Measurements from ENCODE around the gene OR2A25. TPM values are rescaled to one million over a fixed set of nuclear protein-coding genes. Genes with fewer than 3 reads are reported as not detected.
"Not testable (repeated sequence)": the region's sequence is repeated elsewhere in the genome, so short reads cannot be mapped to it uniquely, and the experiment has no call there.

OR2A25 gene
- total RNA-seq, 2 donors from 2014 or later, result not detected

- no peak overlapping the region for H3K27ac Mint-ChIP-seq
- ATAC-seq, result no peak
- H3K9me3 Mint-ChIP-seq, result no peaks in the 10 kb centered on the region
- DNase-seq (ENCODE audit: low spot score in 2 of 2), result no peak
- no peaks in the 10 kb centered on the region for H3K36me3 Mint-ChIP-seq
Observed at GRCh38 chr7:144049491-144049890, 20.1 kb upstream of the OR2A25 start.

GRCh38 chr7:144050093-144050492 lies 19.5 kb upstream of the OR2A25 start:
- Mint-ChIP-seq H3K36me3 (no peaks in the 10 kb centered on the region), H3K27ac (no peak overlapping the region), H3K9me3 (no peaks in the 10 kb centered on the region)
- ATAC-seq, result no peak
- no peak for DNase-seq (ENCODE audit: low spot score in 2 of 2)

DNA sequence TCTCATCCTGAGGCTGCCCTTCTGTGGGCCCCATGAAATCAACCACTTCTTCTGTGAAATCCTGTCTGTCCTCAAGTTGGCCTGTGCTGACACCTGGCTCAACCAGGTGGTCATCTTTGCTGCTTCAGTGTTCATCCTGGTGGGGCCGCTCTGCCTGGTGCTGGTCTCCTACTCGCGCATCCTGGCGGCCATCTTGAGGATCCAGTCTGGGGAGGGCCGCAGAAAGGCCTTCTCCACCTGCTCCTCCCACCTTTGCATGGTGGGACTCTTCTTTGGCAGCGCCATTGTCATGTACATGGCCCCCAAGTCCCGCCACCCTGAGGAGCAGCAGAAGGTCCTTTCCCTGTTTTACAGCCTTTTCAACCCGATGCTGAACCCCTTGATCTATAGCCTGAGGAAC lies 18.7 kb upstream of the OR2A25 start:
- not testable (repeated sequence) for H3K9me3 Mint-ChIP-seq; H3K36me3 Mint-ChIP-seq; DNase-seq (ENCODE audit: low spot score in 2 of 2); ATAC-seq; H3K27ac Mint-ChIP-seq

GRCh38 chr7:144057954-144058353 lies 11.7 kb upstream of the OR2A25 start:
- Mint-ChIP-seq H3K9me3 (peaks cover 4 to 9% of the 10 kb centered on the region in 2 donors), H3K36me3 (peaks cover 0 to 13% of the 10 kb centered on the region in 2 donors), H3K27ac (no peak overlapping the region)
- DNase-seq (ENCODE audit: low spot score in 2 of 2), result no peak
- no peak for ATAC-seq

DNA sequence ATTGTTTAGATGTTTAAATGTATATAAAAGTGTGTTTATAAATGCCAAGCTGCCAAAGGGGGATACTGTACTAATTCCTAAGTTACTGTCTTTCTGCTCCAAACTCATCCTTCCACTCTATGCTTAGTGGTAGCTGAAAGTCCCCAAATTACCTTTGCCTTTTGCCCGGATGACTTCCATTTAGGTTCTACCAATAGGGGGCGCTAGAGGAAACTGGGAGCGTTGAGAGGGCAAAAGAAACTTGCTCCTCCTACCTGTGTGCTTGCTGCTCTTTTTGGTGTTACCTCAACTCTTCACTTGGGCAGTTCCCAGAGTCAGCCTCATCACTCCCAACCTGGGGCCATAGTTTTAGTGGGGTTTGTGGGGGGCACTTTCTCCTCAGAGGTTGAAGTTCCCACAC lies 5.9 kb upstream of the OR2A25 start:
- Mint-ChIP-seq H3K27ac (no peak overlapping the region), H3K36me3 (peaks cover 0 to 13% of the 10 kb centered on the region in 2 donors), H3K9me3 (peaks cover 4 to 9% of the 10 kb centered on the region in 2 donors)
- ATAC-seq (no peak), DNase-seq (ENCODE audit: low spot score in 2 of 2) (peak in 1 of 2 donors; percentile 4)

GRCh38 chr7:144069953-144070352 lies 342 bp downstream of the OR2A25 start:
- Mint-ChIP-seq H3K27ac (no peak overlapping the region), H3K36me3 (no peaks in the 10 kb centered on the region), H3K9me3 (no peaks in the 10 kb centered on the region)
- DNase-seq (ENCODE audit: low spot score in 2 of 2) (no peak), ATAC-seq (no peak)

GRCh38 chr7:144074374-144074773 lies 4.8 kb downstream of the OR2A25 start:
- H3K9me3 Mint-ChIP-seq, result no peaks in the 10 kb centered on the region
- no peaks in the 10 kb centered on the region for H3K36me3 Mint-ChIP-seq
- no peak for DNase-seq (ENCODE audit: low spot score in 2 of 2)
- H3K27ac Mint-ChIP-seq, result no peak overlapping the region
- ATAC-seq, result no peak

- H3K36me3 Mint-ChIP-seq, result no peaks in the 10 kb centered on the region
- ATAC-seq, result no peak
- H3K27ac Mint-ChIP-seq, result no peak within 1 kb of the TSS
- peaks cover 0 to 5% of the 10 kb centered on the region in 2 donors for H3K9me3 Mint-ChIP-seq
- no peak for DNase-seq (ENCODE audit: low spot score in 2 of 2)
Observed at GRCh38 chr7:144085978-144086377, 16.4 kb downstream of the OR2A25 start, which contains the start of gene OR2A12. TSS of gene OR2A12 (plus strand) at chr7:144086278. CDS start at chr7:144095108, 8,830 bp downstream.

- H3K27ac Mint-ChIP-seq, result no peak overlapping the region
- H3K36me3 Mint-ChIP-seq, result no peaks in the 10 kb centered on the region
- DNase-seq (ENCODE audit: low spot score in 2 of 2) (no peak), ATAC-seq (no peak)
- peaks cover 0 to 5% of the 10 kb centered on the region in 2 donors for H3K9me3 Mint-ChIP-seq
Observed at GRCh38 chr7:144086730-144087129, 17.1 kb downstream of the OR2A25 start.

DNA sequence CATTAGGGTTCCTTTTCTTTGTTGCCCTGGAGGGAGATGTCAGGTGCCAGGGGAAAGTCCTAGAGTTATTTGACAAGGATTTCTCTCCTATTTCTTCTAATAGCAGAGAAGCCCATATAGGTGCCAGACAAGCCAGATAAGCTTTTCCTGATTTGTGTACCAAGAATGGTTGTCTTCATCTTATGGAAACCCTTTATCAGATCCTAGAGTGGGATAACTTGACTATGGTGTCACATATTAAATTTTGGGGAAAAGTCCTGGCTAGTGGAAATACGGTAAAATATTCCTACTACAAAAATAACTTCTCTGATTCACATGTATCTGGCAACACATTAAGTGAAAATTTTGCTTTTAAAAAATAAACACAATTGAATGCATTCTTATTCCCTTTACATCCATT lies 17.6 kb downstream of the OR2A25 start:
- DNase-seq (ENCODE audit: low spot score in 2 of 2), result no peak
- Mint-ChIP-seq H3K9me3 (peaks cover 0 to 5% of the 10 kb centered on the region in 2 donors), H3K27ac (no peak overlapping the region), H3K36me3 (no peaks in the 10 kb centered on the region)
- no peak for ATAC-seq

- no peak for DNase-seq (ENCODE audit: low spot score in 2 of 2)
- peaks cover 0 to 5% of the 10 kb centered on the region in 2 donors for H3K9me3 Mint-ChIP-seq
- no peak for ATAC-seq
- H3K36me3 Mint-ChIP-seq, result no peaks in the 10 kb centered on the region
- no peak overlapping the region for H3K27ac Mint-ChIP-seq
Observed at GRCh38 chr7:144090667-144091066, 21.1 kb downstream of the OR2A25 start.

DNA sequence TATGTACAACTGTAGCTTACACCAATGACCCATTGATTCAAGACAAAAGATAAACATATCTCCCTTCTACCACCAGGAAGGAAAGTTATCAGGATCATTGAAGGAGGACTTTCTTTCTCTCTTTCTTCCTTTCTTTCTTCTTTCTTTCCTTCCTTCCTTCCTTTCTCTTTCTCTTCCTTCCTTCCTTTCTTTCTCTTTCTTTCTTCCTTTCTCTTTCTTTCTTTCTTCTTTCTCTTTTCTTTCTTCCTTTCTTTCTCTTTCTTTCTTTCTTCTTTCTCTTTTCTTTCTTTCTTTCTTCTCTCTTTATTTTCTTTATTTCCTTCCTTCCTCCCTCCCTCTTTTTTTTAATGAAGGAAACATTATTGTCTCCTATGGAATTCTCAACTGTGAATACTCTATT lies 29.2 kb downstream of the OR2A25 start:
- Mint-ChIP-seq H3K27ac (no peak overlapping the region), H3K36me3 (no peaks in the 10 kb centered on the region), H3K9me3 (no peaks in the 10 kb centered on the region)
- DNase-seq (ENCODE audit: low spot score in 2 of 2) (no peak), ATAC-seq (no peak)

DNA sequence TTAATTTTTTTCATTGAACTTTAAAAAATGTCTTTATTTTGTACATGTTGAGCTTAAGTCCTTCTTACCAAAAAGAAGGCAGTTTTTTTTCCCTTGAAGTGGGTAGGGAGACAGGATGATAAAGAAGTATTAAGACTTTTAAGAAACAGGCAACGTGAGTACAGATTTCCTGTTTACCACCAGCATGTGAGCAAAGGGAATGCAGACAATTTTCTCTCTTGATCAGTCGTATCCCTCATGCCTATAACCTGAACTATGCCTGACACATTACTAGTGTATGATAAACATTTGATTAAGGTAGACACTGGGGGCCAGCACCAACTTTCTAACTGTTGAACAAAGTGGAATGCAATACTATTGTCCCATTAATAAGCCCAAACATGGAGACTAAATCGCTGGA lies 31.0 kb downstream of the OR2A25 start:
- Mint-ChIP-seq H3K36me3 (no peaks in the 10 kb centered on the region), H3K9me3 (no peaks in the 10 kb centered on the region), H3K27ac (no peak overlapping the region)
- DNase-seq (ENCODE audit: low spot score in 2 of 2), result no peak
- no peak for ATAC-seq

GRCh38 chr7:144102041-144102440 lies 32.4 kb downstream of the OR2A25 start:
- H3K36me3 Mint-ChIP-seq, result no peaks in the 10 kb centered on the region
- ATAC-seq, result no peak
- no peak for DNase-seq (ENCODE audit: low spot score in 2 of 2)
- no peaks in the 10 kb centered on the region for H3K9me3 Mint-ChIP-seq
- H3K27ac Mint-ChIP-seq, result no peak overlapping the region

DNA sequence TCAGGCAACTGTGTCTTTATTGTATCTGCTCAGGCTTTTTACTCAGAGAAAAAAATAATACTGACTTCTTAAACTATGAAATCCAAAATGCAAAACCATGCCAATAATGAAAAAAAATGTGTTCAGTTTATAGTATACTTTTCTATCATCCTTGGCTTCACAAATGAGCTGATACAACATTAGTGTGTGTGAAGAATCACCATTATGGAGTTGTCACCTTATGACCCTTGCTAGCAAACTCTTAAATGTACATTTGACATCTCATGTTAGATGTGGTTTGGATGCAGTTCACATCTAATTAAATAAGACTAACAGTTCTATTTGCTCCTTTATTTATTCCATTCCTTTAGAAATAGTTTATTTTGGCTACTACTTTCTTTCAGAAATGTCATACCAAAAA lies 35.6 kb downstream of the OR2A25 start:
- Mint-ChIP-seq H3K9me3 (no peaks in the 10 kb centered on the region), H3K27ac (no peak overlapping the region), H3K36me3 (no peaks in the 10 kb centered on the region)
- DNase-seq (ENCODE audit: low spot score in 2 of 2), result no peak
- no peak for ATAC-seq

GRCh38 chr7:144109283-144109682 lies 39.7 kb downstream of the OR2A25 start, which contains the start of gene OR2A2:
TSS of gene OR2A2 (plus strand) at chr7:144109583. CDS start at chr7:144109583, 0 bp downstream.
- DNase-seq (ENCODE audit: low spot score in 2 of 2) (no peak), ATAC-seq (no peak)
- no peak within 1 kb of the TSS for H3K27ac Mint-ChIP-seq
- no peaks in the 10 kb centered on the region for H3K9me3 Mint-ChIP-seq
- H3K36me3 Mint-ChIP-seq, result no peaks in the 10 kb centered on the region

DNA sequence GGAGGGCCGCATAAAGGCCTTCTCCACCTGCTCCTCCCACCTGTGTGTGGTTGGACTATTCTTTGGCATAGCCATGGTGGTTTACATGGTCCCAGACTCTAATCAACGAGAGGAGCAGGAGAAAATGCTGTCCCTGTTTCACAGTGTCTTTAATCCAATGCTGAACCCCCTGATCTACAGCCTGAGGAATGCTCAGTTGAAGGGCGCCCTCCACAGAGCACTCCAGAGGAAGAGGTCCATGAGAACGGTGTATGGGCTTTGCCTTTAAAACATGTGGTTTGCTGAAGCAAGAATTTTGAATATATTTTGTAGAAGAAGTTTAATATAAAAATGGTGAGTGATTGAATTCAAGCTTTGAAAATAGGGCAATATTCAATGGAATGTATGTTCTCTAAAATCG lies 40.7 kb downstream of the OR2A25 start:
- DNase-seq (ENCODE audit: low spot score in 2 of 2) (no peak), ATAC-seq (no peak)

GRCh38 chr7:144113651-144114050 lies 44.0 kb downstream of the OR2A25 start:
- DNase-seq (ENCODE audit: low spot score in 2 of 2) (no peak), ATAC-seq (no peak)
- Mint-ChIP-seq H3K36me3 (peaks cover 0 to under 1% of the 10 kb centered on the region in 2 donors), H3K27ac (no peak overlapping the region), H3K9me3 (peaks cover 0 to 1% of the 10 kb centered on the region in 2 donors)

More for the DNA sequence above, 40.7 kb downstream of the OR2A25 start:
- H3K27ac Mint-ChIP-seq, result no peak overlapping the region
- no peaks in the 10 kb centered on the region for H3K36me3 Mint-ChIP-seq
- H3K9me3 Mint-ChIP-seq, result no peaks in the 10 kb centered on the region

GRCh38 chr7:144118341-144118740 lies 48.7 kb downstream of the OR2A25 start:
- ATAC-seq (no peak), DNase-seq (ENCODE audit: low spot score in 2 of 2) (no peak)
- Mint-ChIP-seq H3K36me3 (peaks cover 0 to 4% of the 10 kb centered on the region in 2 donors), H3K27ac (no peak overlapping the region), H3K9me3 (peaks cover 0 to 5% of the 10 kb centered on the region in 2 donors)

Measured in activated naive CD4-positive, alpha-beta T cell treated with anti-CD3 and anti-CD28 coated beads, Interleukin-2, amount 50 U/mL, for 72 hours (primary cell).